Parathyroid adenoma (tissue), 2 donors: Measurements from ENCODE around the gene CPEB1.

Source experiments
- H2AFZ ChIP-seq: fragments of 300-600 bp; sonication (generic); one replicate; pipeline ENCODE4 v1.7.0; 2017; ENCODE audit warnings: antibody characterized with exemption, mild to moderate bottlenecking
- H3K27ac ChIP-seq: fragments of 300-600 bp; sonication (generic); one replicate; pipeline ENCODE4 v1.7.0; 2017
- H3K27me3 ChIP-seq: fragments of 300-600 bp; sonication (generic); one replicate; pipeline ENCODE4 v1.7.0; 2017; ENCODE audit warnings: low read length; ENCODE audit not compliant: control insufficient read depth, insufficient read depth
- H3K36me3 ChIP-seq: fragments of 300-600 bp; sonication (generic); one replicate; pipeline ENCODE4 v1.7.0; 2017; ENCODE audit warnings: low read length; ENCODE audit not compliant: control insufficient read depth, insufficient read depth
- H3K4me1 ChIP-seq: fragments of 300-600 bp; sonication (generic); one replicate; pipeline ENCODE4 v1.7.0; 2017; ENCODE audit warnings: control low read depth
- H3K4me2 ChIP-seq: fragments of 300-600 bp; sonication (generic); one replicate; pipeline ENCODE4 v1.7.0; 2017; ENCODE audit warnings: low read length
- H3K4me3 ChIP-seq: fragments of 300-600 bp; sonication (generic); one replicate; pipeline ENCODE4 v1.7.0; 2017; ENCODE audit warnings: low read depth, low read length
- H3K79me2 ChIP-seq: fragments of 300-600 bp; sonication (generic); one replicate; pipeline ENCODE4 v1.7.0; 2017; ENCODE audit warnings: control low read depth
- H3K9ac ChIP-seq: fragments of 300-600 bp; sonication (generic); one replicate; pipeline ENCODE4 v1.7.0; 2017; ENCODE audit warnings: mild to moderate bottlenecking
- H3K9me3 ChIP-seq: fragments of 300-600 bp; sonication (generic); one replicate; pipeline ENCODE4 v1.7.0; 2017; ENCODE audit warnings: low read length; ENCODE audit not compliant: control insufficient read depth
- CTCF ChIP-seq: fragments of 300-600 bp; sonication (generic); IDR thresholded peaks from one replicate; pipeline ENCODE4 v1.7.0; 2017; ENCODE audit warnings: antibody characterized with exemption, mild to moderate bottlenecking
- donor health status: primary hyperparathyroidism.

CPEB1 gene

DNA sequence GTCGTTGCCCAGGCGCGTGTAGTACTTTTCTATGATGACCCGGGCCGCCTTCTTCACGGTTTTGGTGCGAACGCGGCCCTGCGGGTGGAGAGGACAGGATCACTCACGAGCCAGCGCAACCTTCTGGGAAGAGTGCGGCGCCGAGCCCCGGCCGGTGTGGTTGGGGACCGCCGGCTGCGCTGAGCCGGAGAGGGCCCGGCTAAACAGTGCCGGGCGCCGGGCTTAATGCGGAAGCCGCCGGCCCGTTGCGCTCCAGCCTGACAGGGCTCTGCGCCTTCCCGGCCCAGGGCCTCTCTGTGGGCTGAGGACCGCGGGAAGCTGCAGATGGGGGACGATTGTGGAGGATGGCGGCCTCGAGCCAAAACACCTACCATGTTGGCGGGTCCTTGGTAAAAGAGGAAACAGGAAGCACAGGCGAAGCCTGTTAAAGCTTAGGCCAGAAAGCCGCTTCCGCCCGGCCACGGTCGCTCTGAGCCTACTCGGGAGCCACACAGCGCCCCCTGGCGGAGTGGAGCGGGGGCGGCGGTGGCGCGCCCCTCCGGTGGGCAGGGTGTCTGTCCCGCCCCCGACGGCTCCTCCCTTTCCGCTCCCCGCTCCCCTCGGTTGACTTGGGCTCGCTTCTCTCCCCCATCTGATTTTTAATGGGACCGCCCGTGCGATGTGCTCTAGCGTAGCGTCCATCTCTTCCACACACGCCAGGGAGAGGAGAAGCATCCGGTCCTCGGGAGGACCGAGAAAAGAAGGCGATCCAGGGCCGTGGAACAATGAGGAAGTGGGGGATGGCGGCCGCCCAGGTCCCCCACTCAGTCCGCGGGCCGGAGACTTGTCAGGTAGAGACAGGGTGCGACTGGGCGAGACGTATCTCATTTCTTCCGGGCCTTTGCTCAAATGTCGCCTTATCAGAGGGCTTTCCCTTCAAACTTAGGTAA, 106.8 kb downstream of the CPEB1 start, which contains the start of gene RPS17:
Gene RPS17, minus strand, starts transcription at position 403 of the 929 bp plus-strand sequence. Its CDS starts 29 bp downstream, at position 374.
- H3K27me3 ChIP-seq: no peaks in the 10 kb centered on the region
- no peaks in the 10 kb centered on the region for H3K36me3 ChIP-seq
- H3K4me3 ChIP-seq: peak within 1 kb of the TSS; percentile 76
- H3K27ac ChIP-seq: peak within 1 kb of the TSS; percentile 91
- H3K79me2 ChIP-seq: no peaks in the 10 kb centered on the region
- H3K9ac ChIP-seq: peak within 1 kb of the TSS; percentile 37
- H2AFZ ChIP-seq: peak within 1 kb of the TSS; percentile 93
- peak; percentile 96 for TF ChIP-seq CTCF
- H3K4me2 ChIP-seq: peak within 1 kb of the TSS; percentile 68
- H3K4me1 ChIP-seq: no peaks in the 10 kb centered on the region
- H3K9me3 ChIP-seq: no peaks in the 10 kb centered on the region

GRCh38 chr15:82539691-82540054, 107.5 kb downstream of the CPEB1 start:
- peak overlapping the region; percentile 68 for H3K4me2 ChIP-seq
- peak overlapping the region; percentile 37 for H3K9ac ChIP-seq
- H3K4me3 ChIP-seq: peak overlapping the region; percentile 76
- H2AFZ ChIP-seq: peak overlapping the region; percentile 93
- no peaks in the 10 kb centered on the region for H3K4me1 ChIP-seq
- no peaks in the 10 kb centered on the region for H3K9me3 ChIP-seq
- H3K79me2 ChIP-seq: no peaks in the 10 kb centered on the region
- no peaks in the 10 kb centered on the region for H3K36me3 ChIP-seq
- no peak for TF ChIP-seq CTCF
- peak overlapping the region; percentile 91 for H3K27ac ChIP-seq
- H3K27me3 ChIP-seq: no peaks in the 10 kb centered on the region

DNA sequence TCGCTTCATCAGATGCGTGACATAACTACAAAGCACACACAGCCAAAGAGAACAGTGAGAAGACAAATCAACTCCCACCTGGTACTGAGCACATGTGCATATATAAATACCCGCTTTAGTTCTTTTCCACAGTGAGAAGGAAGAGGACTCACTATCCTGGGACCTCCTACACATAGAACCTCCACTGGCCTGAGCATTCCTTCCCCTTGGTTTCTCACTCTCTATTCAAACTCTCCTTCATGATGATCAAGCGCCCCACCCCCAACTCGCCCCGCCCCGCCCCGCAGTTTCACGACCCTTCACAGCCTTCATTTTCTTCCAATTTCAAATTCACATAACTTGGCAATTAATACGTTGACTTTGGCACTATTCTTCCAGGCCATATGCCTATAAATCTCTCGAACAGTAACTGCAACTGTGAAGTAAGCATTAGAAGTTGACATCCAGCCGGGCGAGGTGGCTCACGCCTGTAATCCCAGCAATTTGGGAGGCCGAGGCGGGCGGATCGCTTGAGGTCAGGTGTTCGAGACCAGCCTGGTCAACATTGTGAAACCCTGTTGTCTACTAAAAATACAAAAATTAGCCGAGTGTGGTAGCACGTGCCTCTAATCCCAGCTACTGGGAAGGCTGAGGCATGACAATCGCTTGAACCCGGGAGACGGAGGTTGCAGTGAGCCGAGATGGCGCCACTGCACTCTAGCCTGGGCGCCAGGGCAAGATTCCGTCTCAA, 108.0 kb downstream of the CPEB1 start:
- no peak overlapping the region for H3K9ac ChIP-seq
- no peak for TF ChIP-seq CTCF

DNA sequence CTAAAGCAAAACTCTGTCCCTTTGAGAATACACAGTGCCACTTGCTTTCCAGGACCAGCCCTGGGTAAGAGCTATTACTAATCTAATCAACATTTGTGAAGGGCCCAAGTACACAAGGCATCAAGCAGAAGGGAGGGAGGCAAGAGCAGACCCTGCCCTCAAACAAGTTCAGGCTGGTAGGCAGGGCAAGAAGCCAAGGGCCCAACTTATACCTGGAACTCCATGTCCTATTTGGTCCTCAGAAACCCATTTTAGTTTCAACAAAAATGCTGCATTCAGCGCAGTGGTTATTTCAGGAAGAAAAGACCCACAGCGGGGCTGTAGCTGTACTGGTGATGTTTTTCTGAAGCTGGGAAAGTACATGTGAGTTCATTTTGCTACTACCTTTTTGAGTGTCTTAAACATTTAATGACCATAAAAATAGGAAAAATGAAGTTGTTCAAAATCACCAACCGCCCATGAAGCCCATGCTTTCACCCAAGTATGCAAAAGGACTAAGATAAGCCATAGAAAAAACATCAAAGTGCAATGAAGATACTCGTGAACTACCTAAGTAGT, 109.7 kb downstream of the CPEB1 start:
- no peak overlapping the region for H3K27ac ChIP-seq
- H3K36me3 ChIP-seq: no peaks in the 10 kb centered on the region

More for the DNA sequence above, 108.0 kb downstream of the CPEB1 start:
- Histone ChIP-seq H3K27ac (peak overlapping the region; percentile 91), H3K27me3 (no peaks in the 10 kb centered on the region), H3K36me3 (no peaks in the 10 kb centered on the region), H2AFZ (no peak overlapping the region), H3K4me2 (peak overlapping the region; percentile 68), H3K4me3 (peak overlapping the region; percentile 76), H3K9me3 (no peaks in the 10 kb centered on the region), H3K4me1 (no peaks in the 10 kb centered on the region), H3K79me2 (no peaks in the 10 kb centered on the region)

More for the DNA sequence above, 109.7 kb downstream of the CPEB1 start:
- Histone ChIP-seq H3K4me1 (no peaks in the 10 kb centered on the region), H3K9ac (no peak overlapping the region), H3K79me2 (no peaks in the 10 kb centered on the region), H2AFZ (no peak overlapping the region), H3K4me3 (no peak overlapping the region), H3K4me2 (no peak overlapping the region), H3K27me3 (no peaks in the 10 kb centered on the region), H3K9me3 (no peaks in the 10 kb centered on the region)
- no peak for TF ChIP-seq CTCF
